Thoracic aorta (tissue), 2 donors: Measurements from ENCODE around the gene AADACL4. TPM values are rescaled to one million over a fixed set of nuclear protein-coding genes. Genes with fewer than 3 reads are reported as not detected.
A peak's percentile ranks its signal among the peaks of the same experiment; 100 is the strongest.

Experiments
- ATAC-seq: fragments of 150-250 bp; one replicate; pipeline ENCODE4 v1.8.0; 2017; ENCODE audit warnings: low read depth; ENCODE audit not compliant: insufficient number of reproducible peaks, low FRiP score
- DNase-seq: peaks from one replicate; pipeline ENCODE4 v3.0.0-alpha.2; 2020; ENCODE audit warnings: low spot score
- H3K27ac ChIP-seq, 2 donors: fragments of 200-600 bp; sonication (generic); 1 replicate in 1 of 2; 2 replicates in 1 of 2; pipeline ENCODE4 v1.5.1; 2016; ENCODE audit warnings: mild to moderate bottlenecking in 2 of 2, moderate library complexity in 2 of 2
- H3K27me3 ChIP-seq: fragments of 200-600 bp; sonication (generic); replicated peaks from 2 replicates; pipeline ENCODE4 v1.6.0; 2016; ENCODE audit warnings: mild to moderate bottlenecking; ENCODE audit not compliant: insufficient read depth
- H3K36me3 ChIP-seq: fragments of 200-600 bp; sonication (generic); one replicate; pipeline ENCODE4 v1.5.1; 2016
- H3K4me1 ChIP-seq, 2 donors: fragments of 200-600 bp; sonication (generic); 1 replicate in 1 of 2; 2 replicates in 1 of 2; pipeline versions ENCODE4 v1.5.1 to v1.6.0; 2016; ENCODE audit warnings: low read depth in 2 of 2, mild to moderate bottlenecking in 1 of 2; ENCODE audit not compliant: control insufficient read depth in 1 of 2
- H3K4me3 ChIP-seq: fragments of 200-600 bp; sonication (generic); 2 replicates; pipeline ENCODE4 v1.5.1; 2016; ENCODE audit warnings: mild to moderate bottlenecking
- H3K9me3 ChIP-seq: fragments of 200-600 bp; sonication (generic); 2 replicates; pipeline ENCODE4 v1.5.1; 2016
- CTCF ChIP-seq: fragments of 200-600 bp; sonication (generic); IDR thresholded peaks from one replicate; pipeline ENCODE4 v1.5.1; 2019; ENCODE audit warnings: antibody characterized with exemption
- total RNA-seq, 2 donors: library from RNA; depleted of rRNA; stranded (reverse); fragments of >200 nt; gene quantifications; one replicate each; pipeline versions ENCODE4 v1.1.0 to v1.2.3, GENCODE V29; 2016

Gene AADACL4
- total RNA-seq, 2 donors from 2014 or later = not detected

- Histone ChIP-seq H3K9me3 (no peaks in the 10 kb centered on the region), H3K27me3 (no peaks in the 10 kb centered on the region), H3K27ac (peak overlapping the region in 1 of 2 donors; percentile 6), H3K4me1 (peaks cover 14 to 72% of the 10 kb centered on the region in 2 donors), H3K36me3 (peaks cover 17% of the 10 kb centered on the region), H3K4me3 (no peak overlapping the region)
- DNase-seq = no peak
- no peak for ATAC-seq
- TF ChIP-seq CTCF = no peak
These were observed 36.6 kb upstream of the AADACL4 start for GRCh38 chr1:12607263-12607662.

GRCh38 chr1:12608311-12608957 lies 35.5 kb upstream of the AADACL4 start:
- peaks cover 26% of the 10 kb centered on the region for H3K36me3 ChIP-seq
- H3K9me3 ChIP-seq = no peaks in the 10 kb centered on the region
- no peak for TF ChIP-seq CTCF
- H3K27me3 ChIP-seq = no peaks in the 10 kb centered on the region
- ATAC-seq = no peak
- H3K4me3 ChIP-seq = no peak overlapping the region
- peak overlapping the region in 1 of 2 donors; percentile 55 for H3K27ac ChIP-seq
- peaks cover 7 to 72% of the 10 kb centered on the region in 2 donors for H3K4me1 ChIP-seq
- DNase-seq = no peak

- H3K9me3 ChIP-seq = no peaks in the 10 kb centered on the region
- no peaks in the 10 kb centered on the region for H3K27me3 ChIP-seq
- ATAC-seq = no peak
- no peak overlapping the region for H3K4me3 ChIP-seq
- DNase-seq = no peak
- TF ChIP-seq CTCF = no peak
- peaks cover 8 to 72% of the 10 kb centered on the region in 2 donors for H3K4me1 ChIP-seq
- peaks cover 26% of the 10 kb centered on the region for H3K36me3 ChIP-seq
- peak overlapping the region; percentile 10 to 55 for H3K27ac ChIP-seq
These were observed 34.3 kb upstream of the AADACL4 start for GRCh38 chr1:12609469-12610003.

- no peak for TF ChIP-seq CTCF
- no peak for ATAC-seq
- no peak overlapping the region for H3K27ac ChIP-seq
- H3K9me3 ChIP-seq = no peaks in the 10 kb centered on the region
- DNase-seq = no peak
- no peaks in the 10 kb centered on the region for H3K27me3 ChIP-seq
- H3K4me1 ChIP-seq = peaks cover 14 to 70% of the 10 kb centered on the region in 2 donors
- H3K4me3 ChIP-seq = no peak overlapping the region
- peaks cover 26% of the 10 kb centered on the region for H3K36me3 ChIP-seq
These were observed 33.5 kb upstream of the AADACL4 start for GRCh38 chr1:12610305-12610935.

GRCh38 chr1:12610941-12611340 lies 32.9 kb upstream of the AADACL4 start:
- peaks cover 26% of the 10 kb centered on the region for H3K36me3 ChIP-seq

More at GRCh38 chr1:12610941-12611340, 32.9 kb upstream of the AADACL4 start:
- DNase-seq (no peak), ATAC-seq (no peak)
- H3K27ac ChIP-seq = no peak overlapping the region
- no peak for TF ChIP-seq CTCF
- peaks cover 14 to 67% of the 10 kb centered on the region in 2 donors for H3K4me1 ChIP-seq
- no peaks in the 10 kb centered on the region for H3K9me3 ChIP-seq
- no peak overlapping the region for H3K4me3 ChIP-seq
- no peaks in the 10 kb centered on the region for H3K27me3 ChIP-seq
